SW480 (cell line): ENCODE data around the gene KHK.
A peak's percentile ranks its signal among the peaks of the same experiment; 100 is the strongest.
"Not testable (repeated sequence)": the region's sequence is repeated elsewhere in the genome, so short reads cannot be mapped to it uniquely, and the experiment has no call there.

ENCODE experiments used
- DNase-seq: peaks from one replicate; pipeline ENCODE4 v3.0.0-alpha.2; 2016; ENCODE audit warnings: low spot score

Gene KHK

DNA sequence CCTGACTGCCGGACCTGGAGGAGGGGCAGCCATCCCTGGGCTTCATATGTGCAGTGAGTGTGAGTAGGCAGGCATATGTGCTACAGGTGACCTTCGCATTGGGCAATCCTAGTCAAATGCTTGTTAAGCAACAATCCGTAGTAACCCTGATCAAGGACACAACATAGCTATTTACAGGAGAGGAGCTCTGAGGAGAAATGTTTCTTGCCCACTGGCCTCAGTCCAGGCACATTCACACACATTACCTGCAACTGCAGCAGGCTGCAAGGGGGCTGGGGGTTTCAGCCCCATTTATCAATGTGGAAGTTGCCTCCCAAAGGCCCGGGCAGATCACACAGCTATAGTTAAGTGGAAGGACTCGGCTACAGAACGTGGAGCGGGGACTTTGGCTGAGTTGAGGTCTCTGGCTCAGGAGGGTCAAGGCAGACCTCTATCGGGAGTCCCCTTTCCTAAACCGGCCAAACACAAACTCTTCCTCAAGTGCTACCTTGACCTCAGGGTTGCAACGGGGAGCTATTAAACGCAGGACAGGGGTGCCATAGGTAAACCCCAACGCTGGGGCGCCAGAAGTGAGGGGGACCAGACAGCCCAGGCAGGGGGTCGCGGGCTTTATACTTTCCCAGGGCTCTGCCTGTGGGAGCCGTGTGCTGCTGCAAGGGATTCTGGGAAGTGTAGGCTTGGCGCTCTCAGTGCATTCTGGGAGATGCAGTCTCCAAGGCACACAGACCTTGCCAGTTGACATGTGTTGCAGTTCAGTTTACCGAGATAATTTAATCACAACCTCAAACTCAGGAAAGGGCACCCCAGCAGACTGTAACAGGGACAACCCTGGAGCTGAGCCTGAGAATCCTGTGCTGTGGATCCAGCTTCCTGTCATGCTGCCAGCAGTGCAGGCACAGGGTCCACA is 9.4 kb downstream of the KHK start:
- DNase-seq: peak; percentile 46

DNA sequence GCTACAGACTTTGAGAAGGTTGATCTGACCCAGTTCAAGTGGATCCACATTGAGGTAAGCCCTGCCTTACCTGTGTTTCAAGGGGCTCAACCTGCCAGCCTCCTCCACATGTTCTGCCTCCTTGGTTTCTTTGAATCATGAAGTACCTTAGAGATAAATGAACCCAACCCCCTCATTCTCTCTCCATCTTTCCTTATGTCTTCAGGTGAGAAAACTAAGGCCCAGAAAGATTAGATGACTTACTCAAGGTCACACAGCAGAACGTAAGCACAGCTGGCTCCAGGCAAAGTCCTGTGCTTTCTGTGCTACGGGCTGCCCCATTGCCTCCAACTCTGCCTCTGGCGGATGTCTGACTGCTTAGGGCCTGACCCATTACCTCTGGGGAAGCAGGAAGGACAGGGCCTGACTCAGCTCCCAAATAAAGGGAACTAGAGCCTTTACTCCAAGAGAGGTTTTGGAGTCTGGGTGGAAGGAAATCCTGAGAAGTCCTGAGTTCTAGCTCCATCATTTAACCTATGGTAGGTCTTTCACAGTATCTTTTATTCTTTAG is 10.3 kb downstream of the KHK start:
- no peak for DNase-seq

DNA sequence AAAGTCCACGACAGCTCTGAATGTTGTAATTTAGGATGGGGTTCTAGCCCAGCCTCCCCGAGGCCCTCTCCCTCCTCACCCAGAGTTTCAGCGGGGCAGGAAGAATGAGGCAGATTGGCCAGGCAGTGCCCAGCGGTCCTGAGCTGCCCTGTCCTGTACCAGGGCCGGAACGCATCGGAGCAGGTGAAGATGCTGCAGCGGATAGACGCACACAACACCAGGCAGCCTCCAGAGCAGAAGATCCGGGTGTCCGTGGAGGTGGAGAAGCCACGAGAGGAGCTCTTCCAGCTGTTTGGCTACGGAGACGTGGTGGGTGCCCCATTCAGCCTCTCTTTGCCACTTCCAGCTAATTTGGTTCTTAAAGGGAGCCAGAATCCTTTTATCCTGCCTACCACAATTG is 10.8 kb downstream of the KHK start:
- no peak for DNase-seq

DNA sequence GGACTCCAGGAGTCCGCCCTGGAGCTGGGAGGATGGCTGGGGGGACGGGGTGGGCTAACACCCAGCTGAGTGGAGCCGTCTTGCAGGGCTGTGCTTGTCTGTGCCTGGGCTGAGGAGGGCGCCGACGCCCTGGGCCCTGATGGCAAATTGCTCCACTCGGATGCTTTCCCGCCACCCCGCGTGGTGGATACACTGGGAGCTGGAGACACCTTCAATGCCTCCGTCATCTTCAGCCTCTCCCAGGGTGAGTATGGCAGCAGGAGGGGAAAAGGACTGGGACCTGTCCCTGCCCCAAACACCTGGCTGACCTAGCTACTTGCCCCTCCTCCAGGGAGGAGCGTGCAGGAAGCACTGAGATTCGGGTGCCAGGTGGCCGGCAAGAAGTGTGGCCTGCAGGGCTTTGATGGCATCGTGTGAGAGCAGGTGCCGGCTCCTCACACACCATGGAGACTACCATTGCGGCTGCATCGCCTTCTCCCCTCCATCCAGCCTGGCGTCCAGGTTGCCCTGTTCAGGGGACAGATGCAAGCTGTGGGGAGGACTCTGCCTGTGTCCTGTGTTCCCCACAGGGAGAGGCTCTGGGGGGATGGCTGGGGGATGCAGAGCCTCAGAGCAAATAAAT is 12.9 kb downstream of the KHK start:
- DNase-seq: no peak

DNA sequence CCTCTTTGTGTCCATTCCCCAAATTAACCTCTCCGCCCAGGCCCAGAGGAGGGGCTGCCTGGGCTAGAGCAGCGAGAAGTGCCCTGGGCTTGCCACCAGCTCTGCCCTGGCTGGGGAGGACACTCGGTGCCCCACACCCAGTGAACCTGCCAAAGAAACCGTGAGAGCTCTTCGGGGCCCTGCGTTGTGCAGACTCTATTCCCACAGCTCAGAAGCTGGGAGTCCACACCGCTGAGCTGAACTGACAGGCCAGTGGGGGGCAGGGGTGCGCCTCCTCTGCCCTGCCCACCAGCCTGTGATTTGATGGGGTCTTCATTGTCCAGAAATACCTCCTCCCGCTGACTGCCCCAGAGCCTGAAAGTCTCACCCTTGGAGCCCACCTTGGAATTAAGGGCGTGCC is 13.5 kb downstream of the KHK start:
- DNase-seq: no peak

DNA sequence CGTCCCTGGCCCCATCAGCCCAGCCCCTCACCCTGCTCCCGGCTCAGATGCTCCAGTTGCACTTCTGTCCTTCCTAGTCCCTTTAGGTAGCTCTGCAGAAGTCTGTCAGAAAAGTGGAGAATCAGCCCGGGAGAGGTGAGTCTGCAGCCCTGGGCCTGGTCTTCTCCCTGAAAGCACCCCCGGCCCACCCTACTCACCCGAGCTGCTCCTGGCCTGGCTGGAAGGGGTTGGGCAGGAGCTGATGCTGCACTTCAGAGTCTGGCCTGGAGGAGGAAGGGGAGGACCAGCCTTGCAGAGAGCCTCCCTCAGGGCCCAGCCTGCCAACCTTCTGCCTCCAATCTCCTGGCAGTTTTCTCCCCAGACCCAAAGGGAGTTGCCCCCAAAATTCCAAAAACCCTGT is 15.8 kb downstream of the KHK start:
- DNase-seq: no peak

DNA sequence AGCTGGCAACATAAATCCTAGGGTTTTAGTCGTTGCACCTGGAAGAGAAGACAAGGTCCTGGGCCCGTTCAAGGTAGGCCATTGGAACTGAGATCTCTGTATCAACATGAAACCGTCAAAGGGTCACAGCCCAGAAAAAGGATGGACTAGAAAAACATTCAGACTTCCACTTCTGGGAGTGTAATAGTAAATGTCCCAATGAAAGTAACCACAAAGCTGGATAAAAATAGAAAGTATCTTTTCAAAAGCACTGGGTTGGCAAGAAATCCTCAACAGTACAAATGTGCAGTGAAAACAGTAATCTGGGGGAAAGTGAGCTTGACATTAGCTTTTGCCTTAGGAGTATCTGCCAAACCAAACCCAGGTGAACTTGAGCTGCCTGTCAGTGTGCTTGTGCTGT is 19.4 kb downstream of the KHK start:
- no peak for DNase-seq

DNA sequence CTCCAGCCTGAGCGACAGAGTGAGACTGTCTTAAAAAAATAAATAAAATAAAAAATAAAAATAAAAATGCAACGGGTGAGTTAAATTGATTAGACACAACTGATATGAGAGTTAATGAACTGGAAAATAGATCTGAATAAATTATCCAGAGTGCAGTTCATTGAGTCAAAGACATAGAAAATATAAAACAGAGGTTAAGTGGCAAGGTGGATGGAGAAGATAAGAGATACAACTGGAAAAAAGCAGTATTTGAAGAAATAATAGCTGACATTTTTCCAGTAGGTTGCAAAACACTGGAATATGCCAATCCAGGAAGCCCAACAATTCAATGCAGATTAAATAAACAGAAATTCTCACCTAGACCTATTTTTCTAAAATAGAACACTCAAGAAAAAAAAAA is 21.6 kb downstream of the KHK start:
- no peak for DNase-seq

DNA sequence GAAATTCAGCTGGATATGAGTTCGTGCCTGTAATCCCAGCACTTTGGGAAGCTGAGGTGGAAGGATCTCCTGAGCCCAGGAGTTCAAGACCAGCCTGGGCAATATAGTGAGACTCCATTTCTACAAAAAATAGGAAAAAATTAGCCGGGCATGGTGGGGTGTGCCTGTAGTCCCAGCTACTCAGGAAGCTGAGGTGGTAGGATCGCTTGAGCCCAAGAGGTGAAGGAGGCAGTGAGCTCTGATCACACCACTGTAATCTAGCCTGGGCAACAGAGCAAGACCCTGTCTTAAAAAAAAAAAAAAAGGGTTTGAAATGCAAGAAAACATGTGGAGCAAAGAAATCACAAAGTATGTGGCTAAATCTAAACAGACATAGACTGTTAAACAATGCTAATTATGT is 22.5 kb downstream of the KHK start:
- no peak for DNase-seq

DNA sequence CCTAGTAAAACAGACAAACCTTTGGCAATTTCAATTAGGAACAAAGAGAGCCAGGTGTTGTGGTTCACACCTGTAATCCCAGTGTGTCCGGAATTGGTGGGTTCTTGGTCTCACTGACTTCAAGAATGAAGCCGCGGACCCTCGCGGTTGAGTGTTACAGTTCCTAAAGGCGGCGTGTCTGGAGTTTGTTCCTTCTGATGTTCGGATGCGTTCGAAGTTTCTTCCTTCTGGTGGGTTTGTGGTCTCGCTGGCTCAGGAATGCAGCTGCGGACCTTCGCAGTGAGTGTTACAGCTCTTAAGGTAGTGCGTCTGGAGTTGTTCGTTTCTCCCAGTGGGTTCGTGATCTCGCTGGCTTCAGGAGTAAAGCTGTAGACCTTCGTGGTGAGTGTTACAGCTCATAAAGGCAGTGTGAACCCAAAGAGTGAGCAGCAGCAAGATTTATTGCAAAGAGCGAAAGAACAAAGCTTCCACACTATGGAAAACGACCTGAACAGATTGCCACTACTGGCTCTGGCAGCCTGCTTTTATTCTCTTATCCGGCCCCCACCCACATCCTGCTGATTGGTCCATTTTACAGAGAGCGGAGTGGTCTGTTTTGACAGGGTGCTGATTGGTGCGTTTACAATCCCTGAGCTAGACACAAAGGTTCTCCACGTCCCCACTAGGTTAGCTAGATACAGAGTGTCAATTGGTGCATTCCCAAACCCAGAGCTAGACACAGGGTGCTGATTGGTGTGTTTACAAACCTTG is 24.2 kb downstream of the KHK start:
- not testable (repeated sequence) for DNase-seq

DNA sequence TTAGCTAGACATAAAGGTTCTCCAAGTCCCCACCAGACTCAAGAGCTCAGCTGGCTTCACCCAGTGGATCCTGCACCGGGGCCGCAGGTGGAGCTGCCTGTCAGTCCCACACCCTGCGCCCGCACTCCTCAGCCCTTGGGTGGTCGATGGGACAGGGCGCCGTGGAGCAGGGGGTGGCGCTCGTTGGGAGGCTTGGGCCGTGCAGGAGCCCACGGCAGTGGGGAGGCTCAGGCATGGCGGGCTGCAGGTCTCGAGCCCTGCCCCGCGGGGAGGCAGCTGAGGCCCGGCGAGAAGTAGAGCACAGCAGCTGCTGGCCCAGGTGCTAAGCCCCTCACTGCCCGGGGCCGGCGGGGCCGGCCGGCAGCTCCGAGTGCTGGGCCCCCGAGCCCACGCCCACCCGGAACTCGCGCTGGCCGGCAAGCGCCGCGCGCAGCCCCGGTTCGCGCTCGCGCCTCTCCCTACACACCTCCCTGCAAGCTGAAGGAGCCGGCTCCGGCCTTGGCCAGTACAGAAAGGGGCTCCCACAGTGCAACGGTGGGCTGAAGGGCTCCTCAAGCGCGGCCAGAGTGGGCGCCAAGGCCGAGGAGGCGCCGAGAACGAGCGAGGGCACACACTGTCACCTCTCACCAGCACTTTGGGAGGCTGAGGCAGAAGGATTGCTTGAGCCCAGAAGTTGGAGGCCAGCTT is 25.0 kb downstream of the KHK start:
- not testable (repeated sequence) for DNase-seq

DNA sequence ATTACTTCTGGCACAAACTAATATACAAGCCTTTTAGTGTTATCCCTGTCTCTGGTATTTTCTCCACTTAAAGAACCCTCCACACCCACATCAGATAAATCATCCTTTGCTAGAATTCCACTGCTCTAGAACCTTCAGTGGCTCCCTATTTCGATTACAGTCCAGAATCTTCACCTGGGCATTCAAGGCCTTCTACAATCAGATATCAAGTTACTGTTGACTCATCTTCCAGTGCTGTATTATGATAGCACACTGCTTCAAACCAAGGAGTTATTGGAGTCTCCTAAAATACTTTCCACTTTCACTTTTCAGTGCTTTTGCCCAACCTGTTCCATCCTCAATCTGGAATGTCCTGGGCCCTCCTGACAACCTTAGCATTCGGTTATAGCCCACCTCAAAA is 28.9 kb downstream of the KHK start:
- no peak for DNase-seq

DNA sequence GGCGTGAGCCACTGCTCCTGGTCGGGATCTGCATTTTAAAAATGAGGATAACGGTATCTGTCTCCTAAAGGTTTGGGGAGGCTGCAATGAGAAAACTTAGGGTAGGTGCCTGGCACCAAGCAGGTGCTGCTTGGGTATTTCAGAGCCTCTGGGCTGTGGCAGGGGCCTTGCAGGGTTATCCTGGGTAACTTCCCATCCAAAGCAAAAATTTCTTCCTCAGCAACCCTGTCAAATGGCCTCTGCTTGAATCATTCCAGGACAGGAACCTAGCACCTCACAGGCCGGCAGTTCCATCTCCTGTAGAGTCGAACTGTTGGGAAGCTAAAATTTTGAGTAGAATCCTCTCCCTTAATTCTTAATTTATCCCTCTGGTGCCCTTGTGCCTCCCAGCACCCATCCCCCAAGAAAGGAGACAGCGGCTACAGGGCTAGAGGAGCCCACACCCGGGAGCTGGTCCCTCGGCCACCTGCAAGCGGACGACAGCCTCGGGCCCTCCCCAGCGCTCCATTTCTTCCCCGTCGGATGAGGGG is 31.5 kb downstream of the KHK start:
- no peak for DNase-seq

DNA sequence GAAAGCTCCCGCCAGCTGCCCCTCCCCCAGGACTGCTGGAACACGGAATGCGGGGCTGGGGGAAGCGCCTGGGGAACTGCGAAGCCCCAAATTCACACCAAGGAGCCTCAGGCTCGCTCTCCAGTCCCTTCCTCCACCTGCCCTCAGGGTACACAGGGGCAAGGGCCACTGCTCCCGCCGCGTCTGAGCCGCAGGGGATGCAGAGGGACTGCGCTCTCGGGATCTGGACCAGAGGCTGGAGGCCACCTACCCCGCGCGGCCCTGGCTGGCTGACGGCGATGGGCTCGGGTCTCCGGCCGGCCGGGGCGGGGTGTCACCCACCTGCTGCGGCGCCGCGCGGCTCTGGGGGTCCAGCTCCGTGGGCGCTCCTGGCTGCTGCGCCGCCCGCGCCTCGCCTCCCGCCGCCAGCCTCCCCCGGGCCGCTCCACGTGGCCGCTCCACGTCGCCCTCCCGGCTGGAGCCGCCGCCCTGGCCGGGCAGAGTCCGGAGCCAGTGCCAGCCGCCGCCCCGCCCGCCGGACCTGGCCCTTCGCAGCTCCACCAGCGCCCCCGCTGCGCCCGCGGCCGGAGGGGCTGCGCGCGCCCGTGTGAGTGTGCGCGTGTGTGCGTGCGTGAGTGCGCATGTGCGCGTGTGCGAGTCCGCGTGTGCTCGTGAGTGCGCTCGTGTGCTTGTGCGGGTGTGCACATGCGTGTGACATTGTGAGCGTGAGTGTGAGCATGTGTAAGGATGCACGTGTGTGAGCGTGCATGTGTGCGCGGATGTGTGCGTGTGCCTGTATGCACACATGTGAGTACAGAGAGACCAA is 32.2 kb downstream of the KHK start, which contains the start of gene CGREF1:
Gene CGREF1 (minus strand): TSS at position 604 of the 805 bp plus-strand sequence. CDS start 14,762 bp downstream, outside the sequence.
- peak; percentile 59 for DNase-seq

DNA sequence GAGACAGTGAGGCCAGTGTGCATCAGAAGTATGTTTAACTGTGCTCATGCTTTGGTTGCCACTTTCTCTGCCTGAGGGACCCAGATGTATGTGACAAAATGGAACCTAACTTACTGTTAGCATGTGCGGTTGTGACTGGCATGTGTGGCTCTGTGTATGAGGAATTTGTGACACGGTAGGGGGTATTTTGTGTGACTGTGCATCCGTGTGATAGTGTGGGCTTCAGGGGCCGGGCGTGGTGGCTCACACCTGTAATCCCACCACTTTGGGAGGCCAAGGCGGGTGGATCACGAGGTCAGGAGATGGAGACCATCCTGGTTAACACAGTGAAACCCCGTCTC is 32.7 kb downstream of the KHK start:
- DNase-seq: not testable (repeated sequence)

DNA sequence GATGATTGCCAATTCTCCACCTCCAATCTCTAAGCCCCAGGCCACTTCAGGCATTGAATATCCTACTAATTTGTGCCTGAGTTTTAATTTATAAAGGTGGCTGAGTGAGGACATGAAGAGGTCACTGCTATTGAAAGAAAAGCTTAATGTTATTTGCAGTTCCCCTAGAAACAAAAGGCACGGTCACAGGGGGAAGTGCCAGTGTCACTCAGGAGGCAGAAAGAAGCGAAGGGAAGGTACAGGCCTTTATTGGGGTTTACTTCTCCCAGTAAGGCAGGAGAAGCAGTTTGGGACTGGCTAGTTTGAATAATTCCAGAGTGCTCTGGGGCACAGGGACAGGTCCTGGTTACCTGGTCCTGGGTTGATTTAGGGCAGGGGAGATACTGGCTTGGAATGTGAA is 35.3 kb downstream of the KHK start:
- no peak for DNase-seq

DNA sequence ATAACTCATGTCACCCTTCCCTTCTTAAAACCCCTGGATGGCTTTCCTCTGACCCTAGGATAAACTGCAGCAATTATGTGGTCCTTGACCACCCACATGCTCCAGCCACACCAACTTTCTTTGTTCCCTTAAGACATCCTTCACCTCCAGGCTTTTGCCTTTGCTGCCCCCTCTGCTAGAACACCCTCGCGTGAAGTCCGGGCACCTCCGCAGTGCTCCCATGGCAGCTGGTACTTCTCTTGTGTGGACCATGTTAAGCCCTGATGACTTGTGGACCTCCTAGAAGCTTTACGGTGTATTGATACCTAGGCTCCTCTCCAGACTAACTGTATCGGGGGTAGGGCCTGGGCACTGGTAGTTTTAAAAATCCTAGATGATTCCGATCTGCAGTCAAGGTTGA is 36.2 kb downstream of the KHK start:
- no peak for DNase-seq

DNA sequence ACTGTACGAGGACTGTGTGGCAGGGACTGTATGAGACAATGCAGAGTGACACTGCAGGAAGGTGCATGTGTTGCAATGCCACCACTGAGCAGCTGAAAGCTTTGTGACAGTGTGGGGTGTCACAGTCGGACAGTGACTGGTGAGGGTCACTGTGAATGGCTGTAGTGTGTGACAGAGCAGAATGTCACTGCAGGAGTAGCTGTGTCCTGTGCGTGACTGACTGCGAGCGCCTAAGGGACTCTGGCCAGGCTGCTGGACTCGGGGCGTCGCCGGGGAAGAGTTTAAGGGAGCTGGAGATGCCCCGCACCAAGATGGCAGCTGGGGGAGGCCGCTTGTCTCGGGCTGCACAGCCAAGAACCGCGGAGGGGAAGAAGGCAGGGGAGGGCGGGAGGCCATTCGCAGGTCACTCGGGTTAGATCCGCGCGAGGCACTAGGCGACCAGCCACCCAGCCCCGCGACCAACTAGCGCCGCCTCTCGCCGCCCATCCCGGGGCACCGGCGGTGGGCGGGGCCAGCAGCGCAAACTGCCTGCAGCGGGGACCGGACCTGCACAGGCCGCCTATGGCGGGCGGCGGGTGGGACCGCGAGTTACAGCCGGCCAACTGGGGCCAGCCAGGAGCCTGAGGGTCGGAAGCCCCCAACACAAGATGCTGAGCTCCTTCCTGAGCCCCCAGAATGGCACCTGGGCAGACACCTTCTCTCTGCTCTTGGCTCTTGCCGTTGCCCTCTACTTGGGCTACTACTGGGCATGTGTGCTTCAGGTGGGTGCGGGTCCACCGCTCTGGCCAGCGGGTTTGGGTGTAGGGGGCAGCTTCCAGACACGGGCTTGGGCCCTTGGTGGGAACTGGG is 37.0 kb downstream of the KHK start, which contains the start of gene ABHD1:
Gene ABHD1 (plus strand): TSS at position 514 of the 849 bp plus-strand sequence. CDS start 134 bp downstream, at position 648.
- peak; percentile 53 for DNase-seq

DNA sequence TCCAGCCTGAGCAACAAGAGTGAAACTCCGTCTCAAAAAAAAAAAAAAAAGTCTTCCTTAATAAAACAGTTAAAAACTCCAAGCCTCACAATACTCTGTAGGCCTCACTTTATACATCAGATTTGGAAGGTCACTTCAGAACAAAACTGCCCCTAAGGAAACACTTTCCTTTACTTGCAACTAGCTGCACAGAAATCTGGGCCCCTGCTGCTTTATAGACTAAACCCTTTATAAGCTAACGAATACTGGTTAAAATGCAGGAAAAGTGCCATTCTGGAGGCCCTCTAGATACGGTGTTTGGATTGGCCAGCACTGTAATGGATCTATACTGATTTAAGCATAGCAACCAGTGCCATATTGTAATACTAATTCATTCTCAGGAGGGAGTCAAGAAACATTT is 38.5 kb downstream of the KHK start:
- DNase-seq: no peak

DNA sequence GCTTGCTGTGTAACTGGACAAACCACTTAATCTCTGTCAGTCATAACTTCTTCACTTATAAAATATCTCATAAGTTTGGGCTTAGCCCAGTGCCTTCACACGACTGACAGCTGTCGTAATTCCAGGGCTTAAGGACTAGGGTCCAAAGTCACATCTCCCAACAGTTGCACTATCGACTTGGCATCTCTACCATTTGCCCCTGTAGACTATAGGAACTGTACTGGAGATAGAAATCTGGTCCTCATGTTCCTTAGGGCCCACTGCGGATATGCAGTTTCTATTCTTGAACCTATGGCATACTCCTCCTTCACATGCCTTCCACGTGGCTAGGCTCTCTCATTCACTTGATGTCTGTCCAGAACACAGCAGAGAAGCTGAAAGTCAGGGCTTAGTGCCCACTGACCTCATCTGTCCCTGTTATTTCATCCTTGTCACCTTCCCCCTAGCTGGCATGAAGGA is 39.7 kb downstream of the KHK start:
- no peak for DNase-seq
